ENCODE results near the gene CXCL11.

Gene CXCL11

DNA sequence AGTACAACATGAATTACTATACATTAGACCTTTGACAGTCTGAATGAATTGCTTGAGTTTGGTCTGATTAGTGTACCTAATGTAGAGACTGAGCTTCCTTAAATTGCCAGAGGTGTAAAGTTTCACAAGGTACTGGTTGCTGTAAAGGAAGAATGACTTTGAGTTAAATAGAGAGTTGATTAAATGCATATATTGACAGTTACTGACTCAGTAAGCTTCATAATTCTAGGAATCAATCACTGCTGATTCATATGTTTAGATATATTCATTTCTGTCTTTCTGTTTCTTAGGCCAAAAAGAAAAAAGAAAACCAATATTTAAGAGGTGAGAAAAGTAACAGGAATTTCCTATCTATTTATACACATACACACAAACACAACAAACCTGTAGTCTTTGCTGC lies 22.4 kb upstream of the CXCL11 start:
- TF ChIP-seq, protein P1, sequence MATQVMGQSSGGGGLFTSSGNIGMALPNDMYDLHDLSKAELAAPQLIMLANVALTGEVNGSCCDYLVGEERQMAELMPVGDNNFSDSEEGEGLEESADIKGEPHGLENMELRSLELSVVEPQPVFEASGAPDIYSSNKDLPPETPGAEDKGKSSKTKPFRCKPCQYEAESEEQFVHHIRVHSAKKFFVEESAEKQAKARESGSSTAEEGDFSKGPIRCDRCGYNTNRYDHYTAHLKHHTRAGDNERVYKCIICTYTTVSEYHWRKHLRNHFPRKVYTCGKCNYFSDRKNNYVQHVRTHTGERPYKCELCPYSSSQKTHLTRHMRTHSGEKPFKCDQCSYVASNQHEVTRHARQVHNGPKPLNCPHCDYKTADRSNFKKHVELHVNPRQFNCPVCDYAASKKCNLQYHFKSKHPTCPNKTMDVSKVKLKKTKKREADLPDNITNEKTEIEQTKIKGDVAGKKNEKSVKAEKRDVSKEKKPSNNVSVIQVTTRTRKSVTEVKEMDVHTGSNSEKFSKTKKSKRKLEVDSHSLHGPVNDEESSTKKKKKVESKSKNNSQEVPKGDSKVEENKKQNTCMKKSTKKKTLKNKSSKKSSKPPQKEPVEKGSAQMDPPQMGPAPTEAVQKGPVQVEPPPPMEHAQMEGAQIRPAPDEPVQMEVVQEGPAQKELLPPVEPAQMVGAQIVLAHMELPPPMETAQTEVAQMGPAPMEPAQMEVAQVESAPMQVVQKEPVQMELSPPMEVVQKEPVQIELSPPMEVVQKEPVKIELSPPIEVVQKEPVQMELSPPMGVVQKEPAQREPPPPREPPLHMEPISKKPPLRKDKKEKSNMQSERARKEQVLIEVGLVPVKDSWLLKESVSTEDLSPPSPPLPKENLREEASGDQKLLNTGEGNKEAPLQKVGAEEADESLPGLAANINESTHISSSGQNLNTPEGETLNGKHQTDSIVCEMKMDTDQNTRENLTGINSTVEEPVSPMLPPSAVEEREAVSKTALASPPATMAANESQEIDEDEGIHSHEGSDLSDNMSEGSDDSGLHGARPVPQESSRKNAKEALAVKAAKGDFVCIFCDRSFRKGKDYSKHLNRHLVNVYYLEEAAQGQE (IDR thresholded peaks at IDR 0.05; ENCODE audit: insufficient read depth in 1 of 2, low read depth in 2 of 2, low read length in 2 of 2) = no peak
- TF ChIP-seq POLR2AphosphoS5 (IDR thresholded peaks at IDR 0.05; ENCODE audit: low read depth, low read length) = no peak
- TF ChIP-seq TAF1 (IDR thresholded peaks at IDR 0.05; ENCODE audit: borderline replicate concordance, insufficient read depth, low read length) = no peak
- no peak for TF ChIP-seq SIN3A (IDR thresholded peaks at IDR 0.05; ENCODE audit: borderline replicate concordance, insufficient read depth, low read length)
- TF ChIP-seq FOXP2 (optimal IDR thresholded peaks at IDR 0.05; ENCODE audit: borderline replicate concordance, extremely low read depth, extremely low read length, insufficient read depth) = no peak

DNA sequence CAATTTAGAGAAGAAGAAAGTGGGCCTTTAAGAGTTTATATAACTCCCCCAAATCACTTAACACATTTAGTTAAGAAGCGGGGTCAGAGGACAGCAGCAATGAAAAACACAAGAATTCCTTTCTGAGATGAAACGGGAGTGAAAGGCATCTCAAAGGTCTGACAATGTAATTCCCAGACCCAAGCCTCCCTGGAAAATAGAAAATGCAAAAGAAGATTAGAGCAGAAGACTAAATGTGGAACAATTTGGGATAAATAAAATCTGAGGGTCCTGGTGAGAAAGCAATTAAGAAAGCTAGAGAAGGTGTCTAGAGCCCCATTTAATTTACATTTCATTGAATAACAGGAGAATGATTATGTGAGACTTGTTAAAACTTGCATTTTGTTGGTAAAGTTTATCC lies 19.6 kb upstream of the CXCL11 start:
- TF ChIP-seq POLR2AphosphoS5 (IDR thresholded peaks at IDR 0.05; ENCODE audit: low read depth, low read length) (no peak), TAF1 (IDR thresholded peaks at IDR 0.05; ENCODE audit: borderline replicate concordance, insufficient read depth, low read length) (no peak), FOXP2 (optimal IDR thresholded peaks at IDR 0.05; ENCODE audit: borderline replicate concordance, extremely low read depth, extremely low read length, insufficient read depth) (no peak), SIN3A (IDR thresholded peaks at IDR 0.05; ENCODE audit: borderline replicate concordance, insufficient read depth, low read length) (no peak)
- TF ChIP-seq, protein P1 (IDR thresholded peaks at IDR 0.05; ENCODE audit: insufficient read depth in 1 of 2, low read depth in 2 of 2, low read length in 2 of 2) = no peak

- TF ChIP-seq TAF1 (IDR thresholded peaks at IDR 0.05; ENCODE audit: borderline replicate concordance, insufficient read depth, low read length) = no peak
- no peak for TF ChIP-seq SIN3A (IDR thresholded peaks at IDR 0.05; ENCODE audit: borderline replicate concordance, insufficient read depth, low read length)
- TF ChIP-seq FOXP2 (optimal IDR thresholded peaks at IDR 0.05; ENCODE audit: borderline replicate concordance, extremely low read depth, extremely low read length, insufficient read depth) = no peak
- TF ChIP-seq, protein P1 (IDR thresholded peaks at IDR 0.05; ENCODE audit: insufficient read depth in 1 of 2, low read depth in 2 of 2, low read length in 2 of 2) = no peak
- TF ChIP-seq POLR2AphosphoS5 (IDR thresholded peaks at IDR 0.05; ENCODE audit: low read depth, low read length) = no peak
Measured at GRCh38 chr4:76055016-76055415, 19.1 kb upstream of the CXCL11 start.

GRCh38 chr4:76053730-76054129 lies 17.9 kb upstream of the CXCL11 start:
- TF ChIP-seq POLR2AphosphoS5 (IDR thresholded peaks at IDR 0.05; ENCODE audit: low read depth, low read length) (no peak), FOXP2 (optimal IDR thresholded peaks at IDR 0.05; ENCODE audit: borderline replicate concordance, extremely low read depth, extremely low read length, insufficient read depth) (no peak), TAF1 (IDR thresholded peaks at IDR 0.05; ENCODE audit: borderline replicate concordance, insufficient read depth, low read length) (no peak), SIN3A (IDR thresholded peaks at IDR 0.05; ENCODE audit: borderline replicate concordance, insufficient read depth, low read length) (no peak)
- TF ChIP-seq, protein P1 (IDR thresholded peaks at IDR 0.05; ENCODE audit: insufficient read depth in 1 of 2, low read depth in 2 of 2, low read length in 2 of 2) = no peak

DNA sequence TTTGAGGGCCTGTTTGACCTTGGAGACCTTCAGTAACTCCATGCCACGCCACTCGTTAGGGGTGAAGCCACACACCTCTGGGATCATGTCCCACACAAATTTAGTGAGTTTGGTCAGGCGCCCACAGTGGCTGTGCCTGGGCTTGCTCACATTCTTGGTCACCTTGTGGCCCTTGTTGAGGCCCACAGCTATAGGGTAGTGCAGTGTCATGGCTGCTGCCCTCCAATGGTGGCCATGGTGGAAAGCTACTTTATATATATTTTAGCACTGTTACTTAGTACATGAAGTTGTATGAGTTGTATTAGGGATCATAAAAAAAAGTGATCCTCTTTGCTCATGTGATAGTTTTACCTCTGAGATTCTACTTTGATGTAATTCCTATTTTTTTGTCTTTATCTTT lies 985 bp upstream of the CXCL11 start:
- TF ChIP-seq SIN3A (IDR thresholded peaks at IDR 0.05; ENCODE audit: borderline replicate concordance, insufficient read depth, low read length) (no peak), FOXP2 (optimal IDR thresholded peaks at IDR 0.05; ENCODE audit: borderline replicate concordance, extremely low read depth, extremely low read length, insufficient read depth) (no peak), TAF1 (IDR thresholded peaks at IDR 0.05; ENCODE audit: borderline replicate concordance, insufficient read depth, low read length) (no peak), POLR2AphosphoS5 (IDR thresholded peaks at IDR 0.05; ENCODE audit: low read depth, low read length) (no peak)
- TF ChIP-seq, protein P1 (IDR thresholded peaks at IDR 0.05; ENCODE audit: insufficient read depth in 1 of 2, low read depth in 2 of 2, low read length in 2 of 2) = no peak

All from PFSK-1 (cell line).